ENCODE results near the gene PTPRO.

The PTPRO gene

GRCh38 chr12:15633201-15633600 lies 310.9 kb downstream of the PTPRO start:
- Mint-ChIP-seq H3K27me3 (ENCODE audit: low read depth) (no peaks in the 10 kb centered on the region), H3K36me3 (ENCODE audit: low read depth) (peaks cover 8% of the 10 kb centered on the region), H3K4me1 (peaks cover 27% of the 10 kb centered on the region), H3K4me3 (no peak overlapping the region), H3K27ac (no peak overlapping the region), H3K9me3 (no peaks in the 10 kb centered on the region)
- TF ChIP-seq CTCF (IDR thresholded peaks at IDR 0.05; ENCODE audit: unreplicated experiment in 3 of 3) = no peak

DNA sequence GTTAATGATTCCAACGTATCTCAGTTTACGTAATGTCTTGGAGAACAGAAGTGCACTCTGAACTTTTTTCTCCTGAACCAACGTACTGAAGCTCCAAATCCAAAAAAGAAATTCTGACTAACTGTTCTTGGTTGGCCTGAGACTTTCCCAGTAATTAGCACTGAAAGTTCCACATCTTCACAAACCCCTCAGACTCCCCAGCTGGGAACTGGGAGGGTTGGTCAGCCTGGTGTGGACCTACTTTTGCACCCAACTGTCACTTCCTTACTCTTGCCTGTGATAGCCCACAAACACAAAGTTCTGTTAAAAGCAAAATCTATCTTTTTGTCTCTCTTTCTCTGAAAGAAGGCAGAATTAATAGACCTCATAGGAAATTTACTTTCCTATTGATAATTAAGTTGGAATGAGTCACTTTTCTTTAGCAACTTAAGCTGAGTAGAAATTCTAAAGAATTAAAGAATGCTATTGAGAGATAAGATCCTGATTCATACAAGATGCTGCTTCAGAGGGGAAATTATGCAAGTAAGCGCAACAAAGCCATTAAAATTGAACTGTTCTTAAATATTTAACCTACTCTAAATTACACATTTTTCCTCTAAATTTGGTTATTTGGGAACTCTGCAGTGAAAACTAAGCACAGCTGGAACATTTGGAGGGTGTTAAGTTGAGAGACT lies 311.8 kb downstream of the PTPRO start:
- no peak overlapping the region for H3K4me3 Mint-ChIP-seq
- peaks cover 8% of the 10 kb centered on the region for H3K36me3 Mint-ChIP-seq (ENCODE audit: low read depth)
- H3K4me1 Mint-ChIP-seq = peaks cover 30% of the 10 kb centered on the region
- no peaks in the 10 kb centered on the region for H3K27me3 Mint-ChIP-seq (ENCODE audit: low read depth)
- H3K27ac Mint-ChIP-seq = no peak overlapping the region
- H3K9me3 Mint-ChIP-seq = no peaks in the 10 kb centered on the region
- no peak for TF ChIP-seq CTCF (IDR thresholded peaks at IDR 0.05; ENCODE audit: unreplicated experiment in 3 of 3)

DNA sequence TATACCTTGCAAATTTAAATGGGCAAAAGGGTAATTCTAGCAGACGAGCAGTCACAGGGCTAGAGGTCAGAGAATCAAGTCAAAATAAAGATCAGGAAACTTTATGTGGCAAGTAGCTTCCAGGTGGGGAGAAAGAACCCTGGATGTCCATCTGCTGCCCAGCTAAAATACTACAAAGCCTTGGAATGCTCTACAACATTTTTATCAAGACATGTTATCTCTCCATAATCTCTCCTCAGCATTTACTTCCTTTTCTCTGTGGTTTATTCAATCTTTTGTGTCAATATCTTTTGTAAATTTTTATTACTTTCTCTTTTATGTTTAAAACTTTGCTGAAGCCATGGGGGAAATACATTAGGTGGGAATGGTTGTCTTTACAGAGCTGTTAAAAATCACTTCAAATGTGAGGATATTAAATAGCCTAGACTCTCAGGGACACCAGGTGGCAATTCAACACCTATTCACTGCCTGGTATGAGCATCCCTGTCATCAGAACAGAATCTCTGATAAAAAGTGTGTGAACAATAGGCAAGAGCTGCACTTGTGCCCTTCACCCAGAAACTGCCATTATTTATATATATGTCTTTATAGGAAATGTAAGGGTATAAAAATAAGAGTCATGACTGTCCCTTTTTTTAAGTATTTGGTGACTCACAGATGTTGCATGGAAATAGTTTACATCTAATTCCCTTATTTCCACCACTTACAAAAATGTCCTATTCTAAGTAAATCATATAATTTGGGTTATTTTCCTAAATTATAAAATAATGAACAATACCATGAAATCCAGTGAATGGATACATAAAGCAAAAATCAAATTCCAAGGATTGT lies 314.0 kb downstream of the PTPRO start:
- no peak overlapping the region for H3K27ac Mint-ChIP-seq
- H3K36me3 Mint-ChIP-seq (ENCODE audit: low read depth) = peaks cover 17% of the 10 kb centered on the region
- H3K4me1 Mint-ChIP-seq = peaks cover 11% of the 10 kb centered on the region
- no peak for TF ChIP-seq CTCF (IDR thresholded peaks at IDR 0.05; ENCODE audit: unreplicated experiment in 3 of 3)
- H3K4me3 Mint-ChIP-seq = no peak overlapping the region
- H3K9me3 Mint-ChIP-seq = no peaks in the 10 kb centered on the region
- H3K27me3 Mint-ChIP-seq (ENCODE audit: low read depth) = no peaks in the 10 kb centered on the region

- Mint-ChIP-seq H3K4me1 (peaks cover 9% of the 10 kb centered on the region), H3K36me3 (ENCODE audit: low read depth) (peaks cover 17% of the 10 kb centered on the region), H3K9me3 (no peaks in the 10 kb centered on the region), H3K27ac (peak overlapping the region in 1 of 3 experiments; percentile 22), H3K27me3 (ENCODE audit: low read depth) (no peaks in the 10 kb centered on the region), H3K4me3 (no peak overlapping the region)
- TF ChIP-seq CTCF (IDR thresholded peaks at IDR 0.05; ENCODE audit: unreplicated experiment in 3 of 3) = no peak
Observed at GRCh38 chr12:15638231-15638630, 315.9 kb downstream of the PTPRO start.

GRCh38 chr12:15644700-15645099 lies 322.4 kb downstream of the PTPRO start:
- peaks cover 35% of the 10 kb centered on the region for H3K36me3 Mint-ChIP-seq (ENCODE audit: low read depth)
- H3K4me1 Mint-ChIP-seq = peaks cover 4% of the 10 kb centered on the region

More at GRCh38 chr12:15644700-15645099, 322.4 kb downstream of the PTPRO start:
- Mint-ChIP-seq H3K27me3 (ENCODE audit: low read depth) (no peaks in the 10 kb centered on the region), H3K27ac (no peak overlapping the region), H3K4me3 (no peak overlapping the region), H3K9me3 (no peaks in the 10 kb centered on the region)
- TF ChIP-seq CTCF (IDR thresholded peaks at IDR 0.05; ENCODE audit: unreplicated experiment in 3 of 3) = no peak
